Gastrocnemius medialis (tissue), 4 donors: Measurements from ENCODE around the gene RHEB. TPM values are rescaled to one million over a fixed set of nuclear protein-coding genes. Genes with fewer than 3 reads are reported as not detected.

Experiments
- ATAC-seq, 2 donors: fragments of 150-250 bp; one replicate each; pipeline ENCODE4 v1.9.1; 2016
- DNase-seq, 2 donors: peaks; one replicate each; pipeline ENCODE4 v3.0.0-alpha.2; 2019
- H3K27ac ChIP-seq, 4 donors: fragments of 200-600 bp; sonication (generic); 1 replicate in 1 of 4; 2 replicates in 3 of 4; pipeline ENCODE4 v1.5.1; 2016 to 2018; ENCODE audit warnings: mild to moderate bottlenecking in 2 of 4, moderate library complexity in 1 of 4
- H3K27me3 ChIP-seq, 3 donors: fragments of 200-600 bp; sonication (generic) in 2 of 3; 1 replicate in 1 of 3; 2 replicates in 2 of 3; pipeline versions ENCODE4 v1.5.1 to v1.6.0; 2016 to 2019; ENCODE audit warnings: mild to moderate bottlenecking in 1 of 3, moderate library complexity in 1 of 3
- H3K36me3 ChIP-seq, 2 donors: fragments of 200-600 bp; sonication (generic) in 1 of 2; one replicate each; pipeline ENCODE4 v1.5.1; 2017 to 2018
- H3K4me1 ChIP-seq, 2 donors: fragments of 200-600 bp; sonication (generic) in 1 of 2; one replicate each; pipeline ENCODE4 v1.5.1; 2016 to 2017; ENCODE audit warnings: mild to moderate bottlenecking in 2 of 2
- H3K4me3 ChIP-seq, 4 donors: fragments of 200-600 bp; sonication (generic) in 3 of 4; 1 replicate in 1 of 4; 2 replicates in 3 of 4; pipeline ENCODE4 v1.5.1; 2016 to 2019; ENCODE audit warnings: mild to moderate bottlenecking in 2 of 4
- H3K9me3 ChIP-seq, 3 donors: fragments of 200-600 bp; sonication (generic) in 2 of 3; 1 replicate in 1 of 3; 2 replicates in 2 of 3; pipeline ENCODE4 v1.5.1; 2016 to 2019
- POLR2A ChIP-seq, 2 donors: fragments of 450-650 bp; IDR thresholded peaks; one replicate each; pipeline ENCODE4 v1.6.1; 2017; ENCODE audit warnings: antibody characterized with exemption in 2 of 2, mild to moderate bottlenecking in 2 of 2, moderate library complexity in 2 of 2
- in situ Hi-C, 4 donors: fragments of 200-750 bp; cut with MboI; loops; one replicate each; pipeline versions ENCODE4 v1.15.0 to v1.8.0; 2017; ENCODE audit warnings: low sequenced_read_pairs in 4 of 4
- intact Hi-C: fragments of 100-400 bp; cut with DNase I; formaldehyde crosslinking; loops from one replicate; pipeline ENCODE4 v1.15.1; 2023; ENCODE audit warnings: low total_unique reads
- total RNA-seq, 4 donors: library from RNA; depleted of rRNA; stranded (reverse); fragments of >200 nt; gene quantifications; one replicate each; pipeline versions ENCODE4 v1.1.0 to v1.2.3, GENCODE V29; 2016
- TF ChIP-seq, protein P1 (sequence below), 5 experiments: fragments of 450-650 bp in 3 of 5; fragments of 200-600 bp in 2 of 5; sonication (generic) in 2 of 5; IDR thresholded peaks in 4 of 5; conservative IDR thresholded peaks in 1 of 5; 1 replicate in 4 of 5; 2 replicates in 1 of 5; pipeline ENCODE4 v1.5.1; 2016 to 2019; ENCODE audit warnings: antibody characterized with exemption in 5 of 5, mild to moderate bottlenecking in 3 of 5, moderate library complexity in 3 of 5

Gene RHEB
- total RNA-seq, 4 donors from 2014 or later = 93.2 to 159 (median 124) TPM

DNA sequence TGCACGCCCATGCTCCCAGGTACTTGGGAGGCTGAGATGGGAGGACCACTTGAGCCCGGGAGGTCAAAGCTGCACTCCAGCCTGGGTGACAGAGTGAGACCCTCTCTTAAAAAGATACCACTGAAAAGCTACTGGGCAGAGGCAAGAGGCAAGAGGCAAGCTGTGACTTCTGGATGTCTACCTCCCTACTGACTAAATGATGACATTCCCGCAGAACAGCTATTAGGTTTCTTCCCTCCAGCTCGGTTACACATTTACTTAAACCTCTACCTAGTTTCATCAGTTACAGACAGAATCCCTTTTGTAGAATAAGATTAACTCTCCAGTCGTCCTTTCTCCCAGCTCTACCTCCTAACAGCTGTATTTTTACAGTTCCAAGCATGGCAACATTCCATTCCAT, 21.2 kb downstream of the RHEB start:
- in situ Hi-C loops = no loop called here
- Histone ChIP-seq H3K4me1 (peaks cover 81 to 87% of the 10 kb centered on the region in 2 donors), H3K27me3 (no peaks in the 10 kb centered on the region), H3K36me3 (no peaks in the 10 kb centered on the region), H3K27ac (peak overlapping the region; percentile 40 to 70 (median 58)), H3K9me3 (no peaks in the 10 kb centered on the region), H3K4me3 (no peak overlapping the region)
- intact Hi-C loops = no loop called here
- TF ChIP-seq, protein P1, sequence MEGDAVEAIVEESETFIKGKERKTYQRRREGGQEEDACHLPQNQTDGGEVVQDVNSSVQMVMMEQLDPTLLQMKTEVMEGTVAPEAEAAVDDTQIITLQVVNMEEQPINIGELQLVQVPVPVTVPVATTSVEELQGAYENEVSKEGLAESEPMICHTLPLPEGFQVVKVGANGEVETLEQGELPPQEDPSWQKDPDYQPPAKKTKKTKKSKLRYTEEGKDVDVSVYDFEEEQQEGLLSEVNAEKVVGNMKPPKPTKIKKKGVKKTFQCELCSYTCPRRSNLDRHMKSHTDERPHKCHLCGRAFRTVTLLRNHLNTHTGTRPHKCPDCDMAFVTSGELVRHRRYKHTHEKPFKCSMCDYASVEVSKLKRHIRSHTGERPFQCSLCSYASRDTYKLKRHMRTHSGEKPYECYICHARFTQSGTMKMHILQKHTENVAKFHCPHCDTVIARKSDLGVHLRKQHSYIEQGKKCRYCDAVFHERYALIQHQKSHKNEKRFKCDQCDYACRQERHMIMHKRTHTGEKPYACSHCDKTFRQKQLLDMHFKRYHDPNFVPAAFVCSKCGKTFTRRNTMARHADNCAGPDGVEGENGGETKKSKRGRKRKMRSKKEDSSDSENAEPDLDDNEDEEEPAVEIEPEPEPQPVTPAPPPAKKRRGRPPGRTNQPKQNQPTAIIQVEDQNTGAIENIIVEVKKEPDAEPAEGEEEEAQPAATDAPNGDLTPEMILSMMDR (IDR thresholded peaks at IDR 0.05 in 4 of 5, conservative IDR thresholded peaks at IDR 0.05 in 1 of 5) = no peak
- TF ChIP-seq POLR2A (IDR thresholded peaks at IDR 0.05) = peak in 1 of 2 donors; percentile 28
- peak; percentile 80 to 85 for ATAC-seq
- no peak for DNase-seq

DNA sequence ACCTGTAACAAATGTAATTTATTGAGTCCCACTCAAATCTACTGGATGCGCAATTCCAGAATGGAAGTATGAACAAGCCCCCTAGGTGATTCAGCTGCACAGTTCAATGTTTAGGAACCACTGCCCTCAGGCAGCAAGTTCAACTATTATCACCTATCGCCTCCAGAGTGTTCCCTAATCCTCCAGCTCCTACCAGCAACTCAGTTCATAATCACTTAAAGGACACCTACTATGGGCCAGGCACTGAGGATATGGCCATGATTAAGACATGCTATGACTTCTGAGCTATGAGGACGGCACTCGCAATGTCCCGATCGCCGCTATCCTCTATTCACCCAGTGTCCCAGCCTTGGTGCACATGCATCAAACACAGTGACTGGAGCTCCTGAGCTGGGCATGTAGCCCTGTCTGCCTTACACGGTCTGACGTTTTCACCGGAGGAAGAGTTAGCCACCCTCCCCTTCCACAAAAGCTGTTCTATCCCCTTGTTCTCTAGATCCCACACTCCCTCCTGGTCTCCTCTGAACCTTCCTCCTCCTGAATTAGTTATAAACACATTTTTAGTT, 22.3 kb downstream of the RHEB start:
- Histone ChIP-seq H3K4me3 (no peak overlapping the region), H3K36me3 (no peaks in the 10 kb centered on the region), H3K9me3 (no peaks in the 10 kb centered on the region), H3K4me1 (peaks cover 71 to 81% of the 10 kb centered on the region in 2 donors), H3K27me3 (no peaks in the 10 kb centered on the region), H3K27ac (peak overlapping the region in 1 of 4 donors; percentile 64)
- TF ChIP-seq POLR2A (IDR thresholded peaks at IDR 0.05) = no peak
- TF ChIP-seq, protein P1 (IDR thresholded peaks at IDR 0.05 in 4 of 5, conservative IDR thresholded peaks at IDR 0.05 in 1 of 5) = no peak
- ATAC-seq = no peak
- in situ Hi-C loops (no loop called here), intact Hi-C loops (no loop called here)
- DNase-seq = no peak

DNA sequence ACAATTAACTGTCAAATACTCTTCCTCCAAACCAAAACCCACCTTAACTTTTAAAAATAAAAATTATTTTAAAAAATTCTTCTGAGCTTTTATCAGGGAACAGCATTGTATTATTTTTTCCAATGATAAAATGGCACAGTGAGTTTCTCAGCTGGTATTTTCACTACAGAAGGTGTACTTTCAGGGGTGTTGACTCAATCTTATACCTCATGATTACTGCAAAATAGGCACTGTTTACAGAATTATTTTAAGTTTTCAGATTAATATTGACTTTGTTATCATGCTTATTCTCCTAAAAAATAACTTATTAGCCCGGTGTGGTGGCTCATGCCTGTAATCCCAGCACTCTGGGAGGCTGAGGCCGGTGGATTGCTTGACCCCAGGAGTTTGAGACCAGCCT, 24.3 kb downstream of the RHEB start:
- DNase-seq (no peak), ATAC-seq (no peak)
- intact Hi-C loops (no loop called here), in situ Hi-C loops (no loop called here)
- Histone ChIP-seq H3K27me3 (no peaks in the 10 kb centered on the region), H3K36me3 (peaks cover 0 to under 1% of the 10 kb centered on the region in 2 donors), H3K4me1 (peaks cover 64 to 76% of the 10 kb centered on the region in 2 donors), H3K9me3 (no peaks in the 10 kb centered on the region), H3K4me3 (no peak overlapping the region), H3K27ac (no peak overlapping the region)
- TF ChIP-seq POLR2A (IDR thresholded peaks at IDR 0.05) = no peak
- TF ChIP-seq, protein P1 (IDR thresholded peaks at IDR 0.05 in 4 of 5, conservative IDR thresholded peaks at IDR 0.05 in 1 of 5) = no peak

DNA sequence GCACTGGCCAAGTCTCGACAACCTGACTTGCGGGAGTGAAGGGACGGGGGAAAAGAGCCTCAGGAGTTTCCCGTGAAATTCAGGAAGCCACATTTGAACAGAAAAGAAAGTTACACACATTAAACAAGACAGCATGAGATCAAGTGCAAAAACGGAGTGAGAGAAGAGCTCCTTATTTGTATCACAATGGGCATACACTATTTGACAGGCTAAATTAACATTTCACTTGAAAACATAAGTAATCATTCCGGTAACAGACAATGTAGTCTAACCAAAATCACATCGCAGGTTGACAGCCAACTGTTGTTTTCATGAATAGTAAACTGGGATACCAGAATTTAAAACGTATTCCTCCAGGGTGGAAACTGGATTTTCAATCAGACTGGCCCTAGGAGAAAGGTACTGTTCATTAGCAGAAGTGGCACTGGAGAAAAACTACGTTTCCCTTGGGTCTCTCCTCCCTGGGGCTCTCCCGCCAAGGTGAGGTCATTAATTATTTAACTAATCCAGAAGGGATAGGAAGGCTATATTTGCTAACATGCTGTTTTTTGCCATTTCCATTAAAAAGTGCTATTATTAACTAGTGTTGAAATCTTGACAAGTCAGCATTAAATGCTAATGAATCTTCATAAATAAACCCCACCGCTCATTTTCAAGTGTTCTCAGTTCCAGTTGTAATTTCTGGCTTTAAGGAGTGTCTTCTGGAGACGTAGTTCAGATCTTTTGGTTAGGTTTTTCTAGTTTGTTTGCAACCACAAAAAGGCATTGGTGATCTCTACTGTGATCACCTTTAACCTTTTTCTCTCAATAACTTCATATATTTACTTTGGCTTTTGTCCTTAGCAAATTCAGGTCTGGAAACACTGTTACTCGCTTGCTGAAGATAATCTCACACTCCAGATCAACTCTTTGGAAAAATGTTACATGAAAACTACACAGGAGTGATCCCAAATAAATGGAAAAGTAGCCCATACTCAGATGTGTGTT, 25.1 kb downstream of the RHEB start:
- peaks cover 57 to 71% of the 10 kb centered on the region in 2 donors for H3K4me1 ChIP-seq
- H3K27me3 ChIP-seq = no peaks in the 10 kb centered on the region

More for the DNA sequence above, 25.1 kb downstream of the RHEB start:
- H3K4me3 ChIP-seq = no peak overlapping the region
- ATAC-seq (no peak), DNase-seq (no peak)
- TF ChIP-seq, protein P1 (IDR thresholded peaks at IDR 0.05 in 4 of 5, conservative IDR thresholded peaks at IDR 0.05 in 1 of 5) = no peak
- no peak for TF ChIP-seq POLR2A (IDR thresholded peaks at IDR 0.05)
- peak overlapping the region in 2 of 4 donors; percentile 2 to 9 for H3K27ac ChIP-seq
- in situ Hi-C loops = no loop called here
- H3K9me3 ChIP-seq = no peaks in the 10 kb centered on the region
- H3K36me3 ChIP-seq = peaks cover 0 to 6% of the 10 kb centered on the region in 2 donors
- intact Hi-C loops = no loop called here
